OCI-LY1 (cell line): ENCODE results near the gene AVP.

Source experiments
- EZH2 ChIP-seq: fragments of 200-600 bp; sonication (generic), shearing (Covaris generic); IDR thresholded peaks from 2 replicates; pipeline ENCODE4 v1.8.0; 2017; ENCODE audit warnings: borderline replicate concordance, mixed run types, mild to moderate bottlenecking, antibody characterized with exemption, low read length, moderate library complexity, mixed read lengths
- TF ChIP-seq, protein P1 (sequence below): fragments of 200-600 bp; sonication (generic), shearing (Covaris generic); IDR thresholded peaks from 2 replicates; pipeline ENCODE4 v1.5.1; 2017; ENCODE audit warnings: mild to moderate bottlenecking, antibody characterized with exemption, low read length, moderate library complexity, mixed read lengths

DNA sequence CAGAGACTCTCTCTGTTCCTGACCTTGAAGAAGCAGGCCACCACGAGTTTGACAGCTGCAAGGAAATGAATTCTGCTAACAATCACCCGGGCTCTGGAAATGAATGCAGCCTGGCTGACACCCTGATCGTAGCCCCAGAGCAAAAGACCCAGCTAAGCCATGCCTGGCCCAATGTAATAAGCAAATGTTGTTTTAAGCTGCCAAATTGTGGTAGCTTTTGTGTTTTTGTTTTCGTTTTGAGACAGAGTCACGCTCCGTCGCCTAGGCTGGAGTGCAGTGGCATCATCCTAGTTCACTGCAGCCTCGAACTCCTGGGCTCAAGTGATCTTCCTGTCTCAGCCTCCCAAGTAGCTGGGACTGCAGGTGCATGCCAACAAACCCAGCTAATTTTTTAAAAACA is 16.4 kb downstream of the AVP start:
- TF ChIP-seq, protein P1, sequence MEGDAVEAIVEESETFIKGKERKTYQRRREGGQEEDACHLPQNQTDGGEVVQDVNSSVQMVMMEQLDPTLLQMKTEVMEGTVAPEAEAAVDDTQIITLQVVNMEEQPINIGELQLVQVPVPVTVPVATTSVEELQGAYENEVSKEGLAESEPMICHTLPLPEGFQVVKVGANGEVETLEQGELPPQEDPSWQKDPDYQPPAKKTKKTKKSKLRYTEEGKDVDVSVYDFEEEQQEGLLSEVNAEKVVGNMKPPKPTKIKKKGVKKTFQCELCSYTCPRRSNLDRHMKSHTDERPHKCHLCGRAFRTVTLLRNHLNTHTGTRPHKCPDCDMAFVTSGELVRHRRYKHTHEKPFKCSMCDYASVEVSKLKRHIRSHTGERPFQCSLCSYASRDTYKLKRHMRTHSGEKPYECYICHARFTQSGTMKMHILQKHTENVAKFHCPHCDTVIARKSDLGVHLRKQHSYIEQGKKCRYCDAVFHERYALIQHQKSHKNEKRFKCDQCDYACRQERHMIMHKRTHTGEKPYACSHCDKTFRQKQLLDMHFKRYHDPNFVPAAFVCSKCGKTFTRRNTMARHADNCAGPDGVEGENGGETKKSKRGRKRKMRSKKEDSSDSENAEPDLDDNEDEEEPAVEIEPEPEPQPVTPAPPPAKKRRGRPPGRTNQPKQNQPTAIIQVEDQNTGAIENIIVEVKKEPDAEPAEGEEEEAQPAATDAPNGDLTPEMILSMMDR: no peak
- TF ChIP-seq EZH2: no peak
